BE2C (cell line): Measurements from ENCODE around the gene GMNN. TPM values are rescaled to one million over a fixed set of nuclear protein-coding genes. Genes with fewer than 3 reads are reported as not detected.
"Not testable (repeated sequence)": the region's sequence is repeated elsewhere in the genome, so short reads cannot be mapped to it uniquely, and the experiment has no call there.

Source experiments
- DNase-seq: peaks from one replicate; pipeline ENCODE4 v3.0.0-alpha.2; 2020
- H3K27me3 ChIP-seq: fragments of 250-450 bp; sonication (Bioruptor Pico); 2 replicates; pipeline ENCODE4 v1.5.1; 2020; ENCODE audit warnings: mild to moderate bottlenecking
- H3K36me3 ChIP-seq: fragments of 250-450 bp; sonication (Bioruptor Pico); 2 replicates; pipeline ENCODE4 v1.5.1; 2020; ENCODE audit warnings: mild to moderate bottlenecking
- H3K4me1 ChIP-seq: fragments of 250-450 bp; sonication (Bioruptor Pico); 2 replicates; pipeline ENCODE4 v1.5.1; 2020
- H3K4me3 ChIP-seq: 2 replicates; pipeline ENCODE4 v1.5.1; 2011; ENCODE audit warnings: low read depth, low read length
- H3K9me3 ChIP-seq: fragments of 250-450 bp; sonication (Bioruptor Pico); 2 replicates; pipeline ENCODE4 v1.5.1; 2020
- polyA plus RNA-seq: library from polyadenylated mRNA; unstranded; fragments of >200 nt; gene quantifications from one replicate; pipeline ENCODE4 v1.2.1, GENCODE V29; 2012; ENCODE audit warnings: low read depth, missing spikeins; ENCODE audit not compliant: insufficient read length, insufficient read depth
- TF ChIP-seq, protein P1 (sequence below): IDR thresholded peaks from 2 replicates; pipeline ENCODE4 v1.5.1; 2012; ENCODE audit warnings: mild to moderate bottlenecking, low read depth, low read length

The GMNN gene
- 21.0 TPM for polyA plus RNA-seq

DNA sequence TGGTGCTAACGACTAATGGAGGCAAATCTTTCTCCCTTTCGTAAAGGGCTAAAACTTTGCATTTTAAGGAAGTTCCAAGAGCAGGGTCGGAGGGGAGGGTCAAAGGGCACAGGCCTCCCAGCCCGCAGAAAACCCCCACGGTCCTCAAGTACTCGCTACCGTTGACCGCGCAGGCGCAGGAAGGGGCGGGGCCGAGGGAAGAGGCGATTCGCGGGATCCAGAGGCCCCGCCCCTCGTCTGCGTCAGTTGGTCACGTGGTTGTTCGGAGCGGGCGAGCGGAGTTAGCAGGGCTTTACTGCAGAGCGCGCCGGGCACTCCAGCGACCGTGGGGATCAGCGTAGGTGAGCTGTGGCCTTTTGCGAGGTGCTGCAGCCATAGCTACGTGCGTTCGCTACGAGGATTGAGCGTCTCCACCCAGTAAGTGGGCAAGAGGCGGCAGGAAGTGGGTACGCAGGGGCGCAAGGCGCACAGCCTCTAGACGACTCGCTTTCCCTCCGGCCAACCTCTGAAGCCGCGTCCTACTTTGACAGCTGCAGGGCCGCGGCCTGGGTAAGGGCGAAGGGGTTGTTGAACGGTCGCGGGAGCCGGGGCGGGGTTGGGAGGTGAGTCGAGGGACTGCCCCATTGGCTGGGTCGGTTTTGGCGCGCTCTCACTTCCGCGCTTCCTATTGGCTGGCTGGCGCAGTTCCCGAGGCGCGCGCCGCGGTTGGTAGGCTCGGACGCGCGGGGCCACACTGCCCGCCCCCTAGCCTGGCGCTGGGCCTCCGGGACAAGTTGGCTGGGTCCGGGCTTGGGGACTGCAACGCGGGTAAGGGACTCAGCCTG, at the start of gene GMNN:
Gene GMNN, plus strand, starts transcription at position 242 of the 824 bp plus-strand sequence. CDS start 2,310 bp downstream, outside the sequence.
- H3K27me3 ChIP-seq = no peaks in the 10 kb centered on the region
- peaks cover 4% of the 10 kb centered on the region; the same call in 1 of the 2 replicates for H3K4me1 ChIP-seq
- peaks cover 16% of the 10 kb centered on the region for H3K36me3 ChIP-seq
- peak within 1 kb of the TSS; percentile 97 for H3K4me3 ChIP-seq
- DNase-seq = peak; percentile 99
- TF ChIP-seq, protein P1, sequence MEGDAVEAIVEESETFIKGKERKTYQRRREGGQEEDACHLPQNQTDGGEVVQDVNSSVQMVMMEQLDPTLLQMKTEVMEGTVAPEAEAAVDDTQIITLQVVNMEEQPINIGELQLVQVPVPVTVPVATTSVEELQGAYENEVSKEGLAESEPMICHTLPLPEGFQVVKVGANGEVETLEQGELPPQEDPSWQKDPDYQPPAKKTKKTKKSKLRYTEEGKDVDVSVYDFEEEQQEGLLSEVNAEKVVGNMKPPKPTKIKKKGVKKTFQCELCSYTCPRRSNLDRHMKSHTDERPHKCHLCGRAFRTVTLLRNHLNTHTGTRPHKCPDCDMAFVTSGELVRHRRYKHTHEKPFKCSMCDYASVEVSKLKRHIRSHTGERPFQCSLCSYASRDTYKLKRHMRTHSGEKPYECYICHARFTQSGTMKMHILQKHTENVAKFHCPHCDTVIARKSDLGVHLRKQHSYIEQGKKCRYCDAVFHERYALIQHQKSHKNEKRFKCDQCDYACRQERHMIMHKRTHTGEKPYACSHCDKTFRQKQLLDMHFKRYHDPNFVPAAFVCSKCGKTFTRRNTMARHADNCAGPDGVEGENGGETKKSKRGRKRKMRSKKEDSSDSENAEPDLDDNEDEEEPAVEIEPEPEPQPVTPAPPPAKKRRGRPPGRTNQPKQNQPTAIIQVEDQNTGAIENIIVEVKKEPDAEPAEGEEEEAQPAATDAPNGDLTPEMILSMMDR = no peak
- H3K9me3 ChIP-seq = no peaks in the 10 kb centered on the region

DNA sequence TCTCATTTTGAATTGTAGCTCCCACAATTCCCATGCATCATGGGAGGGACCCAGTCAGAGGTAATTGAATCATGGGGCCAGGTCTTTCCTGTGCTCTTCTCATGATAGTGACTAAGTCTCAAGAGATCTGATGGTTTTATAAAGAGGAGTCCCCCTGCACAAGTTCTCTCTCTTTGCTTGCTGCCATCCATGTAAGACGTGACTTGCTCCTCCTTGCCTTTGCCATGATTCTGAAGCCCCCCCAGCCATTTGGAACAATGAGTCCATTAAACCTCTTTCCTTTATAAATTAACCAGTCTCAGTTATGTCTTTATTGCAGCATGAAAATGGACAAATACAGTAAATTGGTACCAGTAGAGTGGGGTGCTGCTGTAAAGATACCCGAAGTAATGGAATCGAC, 44.1 kb upstream of the GMNN start:
- H3K4me3 ChIP-seq, H3K36me3 ChIP-seq, H3K4me1 ChIP-seq, H3K9me3 ChIP-seq, DNase-seq, H3K27me3 ChIP-seq: not testable (repeated sequence)

DNA sequence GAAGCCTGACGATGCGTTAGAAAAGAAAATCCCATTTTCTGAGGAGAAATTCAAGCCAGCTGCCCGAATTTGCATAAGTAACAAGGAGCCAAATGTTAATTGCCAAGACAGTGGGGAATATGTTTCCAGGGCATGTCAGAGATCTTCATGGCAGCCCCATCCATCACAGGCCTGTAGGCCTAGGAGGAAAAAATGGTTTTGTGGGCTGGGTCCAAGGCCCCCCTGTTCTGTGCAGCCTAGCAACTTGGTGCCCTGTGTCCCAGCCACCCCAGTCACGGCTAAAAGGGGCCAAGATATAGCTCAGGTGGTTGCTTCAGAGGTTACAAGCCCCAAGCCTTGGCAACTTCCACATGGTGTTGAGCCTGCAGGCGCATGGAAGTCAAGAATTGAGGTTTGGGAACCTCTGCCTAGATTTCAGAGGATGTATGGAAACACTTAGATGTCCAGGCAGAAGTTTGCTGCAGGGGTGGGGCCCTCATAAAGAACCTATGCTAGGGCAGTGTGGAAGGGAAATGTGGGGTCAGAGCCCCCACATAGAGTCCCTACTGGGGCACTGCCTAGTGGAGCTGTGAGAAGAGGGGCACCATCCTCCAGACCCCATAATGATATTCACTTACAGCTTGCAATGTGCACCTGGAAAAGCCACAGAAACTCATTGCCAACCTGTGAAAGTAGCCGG, 43.1 kb upstream of the GMNN start:
- H3K9me3 ChIP-seq, H3K27me3 ChIP-seq, H3K4me3 ChIP-seq, DNase-seq, H3K4me1 ChIP-seq, H3K36me3 ChIP-seq: not testable (repeated sequence)

DNA sequence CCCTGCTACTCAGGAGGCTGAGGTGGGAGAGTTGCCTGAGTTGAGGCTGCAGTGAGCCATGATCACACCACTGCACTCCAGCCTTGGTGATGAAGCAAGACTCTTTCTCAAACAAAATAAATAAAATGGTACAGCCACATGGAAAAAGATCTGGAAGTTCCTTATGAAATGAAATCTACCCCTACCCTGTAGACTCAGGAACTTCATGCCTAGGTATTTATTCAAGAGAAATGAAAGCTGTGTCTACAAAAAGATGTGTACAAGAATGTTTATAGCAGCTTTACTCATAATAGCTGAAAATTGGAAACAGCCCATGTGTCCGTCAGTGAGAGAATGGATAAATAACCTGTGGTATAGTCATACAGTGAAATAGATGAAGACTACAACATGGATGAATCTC, 40.6 kb upstream of the GMNN start:
- H3K4me1 ChIP-seq = no peaks in the 10 kb centered on the region
- no peak for DNase-seq

DNA sequence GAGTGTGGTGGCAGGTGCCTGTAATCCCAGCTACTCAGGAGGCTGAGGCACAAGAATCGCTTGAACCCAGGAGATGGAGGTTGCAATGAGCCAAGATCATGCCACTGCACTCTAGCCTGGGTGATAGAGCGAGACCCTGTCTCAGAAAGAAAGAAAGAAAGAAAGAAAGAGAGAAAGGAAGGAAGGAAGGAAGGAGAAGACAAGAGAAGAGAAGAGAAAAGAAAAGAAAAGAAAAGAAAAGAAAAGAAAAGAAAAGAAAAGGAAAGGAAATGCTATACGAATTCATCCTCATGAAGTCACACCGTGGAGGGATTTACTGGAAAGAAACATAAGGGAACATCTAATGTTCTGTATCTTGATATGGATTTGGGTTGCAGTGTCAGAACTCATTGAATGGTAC, 40.0 kb upstream of the GMNN start:
- not testable (repeated sequence) for H3K36me3 ChIP-seq, H3K4me3 ChIP-seq, H3K4me1 ChIP-seq, H3K9me3 ChIP-seq, H3K27me3 ChIP-seq, DNase-seq

More for the DNA sequence above, 40.6 kb upstream of the GMNN start:
- TF ChIP-seq, protein P1 = no peak
- Histone ChIP-seq H3K36me3 (no peaks in the 10 kb centered on the region), H3K27me3 (no peaks in the 10 kb centered on the region), H3K9me3 (no peaks in the 10 kb centered on the region), H3K4me3 (no peak overlapping the region)

DNA sequence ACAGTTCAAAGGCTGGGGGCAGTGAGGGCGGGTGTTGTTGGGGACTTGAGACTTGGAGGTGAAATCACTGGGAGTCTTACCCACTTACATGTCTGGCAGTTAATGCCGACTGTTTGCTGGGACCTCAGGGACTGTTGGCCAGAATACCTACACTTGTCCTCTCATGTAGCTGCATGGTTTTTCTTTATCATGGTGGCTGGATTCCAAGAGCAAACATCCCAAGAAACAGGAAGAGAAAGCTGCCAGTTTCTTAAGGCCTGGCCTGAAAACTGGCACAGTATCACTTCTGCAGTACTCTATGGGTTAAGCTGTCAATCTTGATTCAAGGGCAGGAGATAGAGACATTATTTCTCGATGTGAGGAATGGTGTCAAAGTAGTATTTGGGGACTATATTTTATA, 36.0 kb upstream of the GMNN start:
- Histone ChIP-seq H3K4me1 (no peaks in the 10 kb centered on the region), H3K27me3 (no peaks in the 10 kb centered on the region), H3K4me3 (no peak overlapping the region), H3K36me3 (no peaks in the 10 kb centered on the region), H3K9me3 (no peaks in the 10 kb centered on the region)
- no peak for DNase-seq
- TF ChIP-seq, protein P1 = no peak

DNA sequence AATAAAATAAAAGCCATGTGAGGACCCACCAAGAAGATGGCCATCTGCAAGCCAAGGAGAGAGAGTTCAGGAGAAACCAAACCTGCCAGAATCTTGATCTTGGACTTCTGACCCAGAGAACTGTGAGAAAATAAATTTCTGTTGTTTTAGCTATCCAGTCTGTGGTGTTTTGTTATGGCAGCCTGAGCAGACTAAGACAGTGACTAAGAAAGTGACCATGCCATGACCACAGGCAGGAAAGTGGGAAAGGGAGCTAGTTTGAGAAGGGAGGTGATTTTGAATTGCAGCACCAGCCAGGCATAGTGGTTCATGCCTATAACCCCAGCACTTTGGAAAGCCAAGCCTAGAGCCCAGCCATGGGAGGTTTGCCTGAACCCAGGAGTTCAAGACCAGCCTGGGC, 33.9 kb upstream of the GMNN start:
- Histone ChIP-seq H3K36me3 (no peaks in the 10 kb centered on the region), H3K9me3 (no peaks in the 10 kb centered on the region), H3K4me3 (no peak overlapping the region), H3K27me3 (no peaks in the 10 kb centered on the region), H3K4me1 (no peaks in the 10 kb centered on the region)
- TF ChIP-seq, protein P1 = no peak
- no peak for DNase-seq
